Measurements from ENCODE around the gene GLIS1.

The GLIS1 gene

DNA sequence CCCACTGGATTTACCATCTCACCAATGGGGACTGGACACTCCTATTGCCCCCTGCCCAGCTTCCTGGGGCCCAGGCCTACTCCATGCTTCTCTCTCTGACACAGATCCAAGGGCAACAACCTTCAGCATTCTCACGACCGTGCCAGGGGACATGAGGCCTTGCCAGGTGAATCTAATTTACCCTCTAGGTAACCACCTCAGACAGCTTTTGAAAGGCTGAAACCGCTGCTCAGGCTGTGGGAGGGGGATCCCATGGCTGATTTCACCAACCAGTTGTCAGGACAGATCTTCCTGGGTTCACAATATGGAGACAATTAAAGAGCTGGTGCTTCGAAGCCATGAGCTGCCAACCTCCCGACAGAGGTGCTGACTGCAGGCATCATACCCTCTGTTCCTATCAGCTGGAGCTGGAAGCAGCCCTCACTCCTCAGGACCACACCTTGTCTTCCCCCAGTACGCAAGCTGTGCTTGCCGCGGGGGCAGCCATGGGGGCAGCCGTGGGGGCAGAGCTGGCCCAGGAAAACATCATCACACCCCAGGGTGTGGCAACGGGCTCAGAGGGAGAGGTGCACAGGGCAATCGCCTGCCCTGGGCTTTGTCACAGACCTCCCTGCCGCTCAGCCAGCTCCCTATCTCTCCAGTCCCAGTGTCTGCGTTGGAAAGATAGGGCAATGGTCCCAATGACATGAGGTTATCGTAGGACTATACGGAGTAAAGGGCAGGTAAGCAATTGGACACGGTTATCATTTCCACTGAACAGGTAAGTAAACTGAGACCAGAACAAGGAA, 159.5 kb downstream of the GLIS1 start:
- H3K36me3 ChIP-seq (ENCODE audit: control insufficient read depth in 1 of 2, insufficient read depth in 2 of 2, low read depth in 1 of 2, low read length in 2 of 2), result peaks cover 0 to 24% of the 10 kb centered on the region in 2 experiments
- peaks cover 46% of the 10 kb centered on the region for H3K4me1 ChIP-seq (ENCODE audit: control insufficient read depth, insufficient read depth, low read depth, low read length)
- H3K23ac ChIP-seq (ENCODE audit: low read length in 2 of 2), result no peak overlapping the region
- H2BK15ac ChIP-seq (ENCODE audit: low read depth, poor library complexity, severe bottlenecking), result no peak overlapping the region
- no peak overlapping the region for H3K14ac ChIP-seq (ENCODE audit: low read length in 2 of 2)
- H2AFZ ChIP-seq (ENCODE audit: low read depth, low read length), result no peak overlapping the region
- no peak overlapping the region for H3K18ac ChIP-seq (ENCODE audit: low read depth in 1 of 2, low read length in 2 of 2)
- no peak overlapping the region for H2BK120ac ChIP-seq (ENCODE audit: low read depth, low read length)
- H3K9me3 ChIP-seq (ENCODE audit: control insufficient read depth, low read length), result no peaks in the 10 kb centered on the region
- no peak overlapping the region for H3K4me2 ChIP-seq (ENCODE audit: low read length, poor library complexity, severe bottlenecking)
- H3K4ac ChIP-seq (ENCODE audit: low read depth in 1 of 2, low read length in 2 of 2), result no peak overlapping the region
- H2AK5ac ChIP-seq (ENCODE audit: low read length, severe bottlenecking), result no peak overlapping the region
- 85% methylated on average over 16 of the region's 16 CpGs for WGBS
- peaks cover 31% of the 10 kb centered on the region for H3K79me1 ChIP-seq (replicated peaks; ENCODE audit: low read length, poor library complexity, severe bottlenecking)
- no peak overlapping the region for H4K91ac ChIP-seq (ENCODE audit: low read length)
- H2BK12ac ChIP-seq (ENCODE audit: low read length in 2 of 2), result no peak overlapping the region
- no peak overlapping the region for H3K9ac ChIP-seq (ENCODE audit: low read length)
- peaks cover 0 to 57% of the 10 kb centered on the region in 2 experiments for H3K27me3 ChIP-seq (ENCODE audit: control insufficient read depth in 1 of 2, insufficient read depth in 1 of 2, low read length in 2 of 2)
- no peak overlapping the region for H3K4me3 ChIP-seq (ENCODE audit: insufficient read depth in 1 of 2, low read depth in 1 of 2, low read length in 2 of 2)
- H2BK5ac ChIP-seq (ENCODE audit: low read depth, low read length, poor library complexity, severe bottlenecking), result no peak overlapping the region
- H4K8ac ChIP-seq (ENCODE audit: low read length), result no peak overlapping the region
- H3K27ac ChIP-seq (ENCODE audit: low read length, poor library complexity, severe bottlenecking), result no peak overlapping the region
- DNase-seq, result no peak

DNA sequence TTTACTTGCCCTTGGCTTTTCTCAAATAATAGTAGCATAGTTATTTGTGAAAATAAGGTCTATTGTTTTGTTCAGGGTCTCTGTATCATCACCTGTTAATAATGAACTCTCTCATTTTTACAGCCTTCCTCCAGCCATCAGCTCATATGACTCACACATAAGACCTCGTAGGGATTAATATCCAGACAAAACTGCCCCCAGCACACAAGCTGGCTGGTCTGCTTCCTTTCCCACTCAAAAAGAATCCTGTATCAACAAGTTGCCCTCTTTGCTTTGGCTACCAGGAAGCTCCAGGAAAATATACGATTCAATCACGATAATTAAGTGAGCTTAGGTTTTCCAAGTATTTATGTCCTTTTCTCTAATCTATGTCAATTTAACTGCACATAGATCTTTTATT, 160.6 kb downstream of the GLIS1 start:
- peaks cover 31% of the 10 kb centered on the region for H3K79me1 ChIP-seq (replicated peaks; ENCODE audit: low read length, poor library complexity, severe bottlenecking)
- no peak overlapping the region for H2BK12ac ChIP-seq (ENCODE audit: low read length in 2 of 2)
- H2AFZ ChIP-seq (ENCODE audit: low read depth, low read length), result no peak overlapping the region
- no peak overlapping the region for H4K91ac ChIP-seq (ENCODE audit: low read length)
- no peak overlapping the region for H2BK5ac ChIP-seq (ENCODE audit: low read depth, low read length, poor library complexity, severe bottlenecking)
- H3K9ac ChIP-seq (ENCODE audit: low read length), result no peak overlapping the region
- H3K27me3 ChIP-seq (ENCODE audit: control insufficient read depth in 1 of 2, insufficient read depth in 1 of 2, low read length in 2 of 2), result peaks cover 0 to 60% of the 10 kb centered on the region in 2 experiments
- H3K4ac ChIP-seq (ENCODE audit: low read depth in 1 of 2, low read length in 2 of 2), result no peak overlapping the region
- H3K23ac ChIP-seq (ENCODE audit: low read length in 2 of 2), result no peak overlapping the region
- H3K36me3 ChIP-seq (ENCODE audit: control insufficient read depth in 1 of 2, insufficient read depth in 2 of 2, low read depth in 1 of 2, low read length in 2 of 2), result peaks cover 0 to 25% of the 10 kb centered on the region in 2 experiments
- DNase-seq, result no peak
- H3K9me3 ChIP-seq (ENCODE audit: control insufficient read depth, low read length), result no peaks in the 10 kb centered on the region
- H3K14ac ChIP-seq (ENCODE audit: low read length in 2 of 2), result no peak overlapping the region
- no peak overlapping the region for H3K4me3 ChIP-seq (ENCODE audit: insufficient read depth in 1 of 2, low read depth in 1 of 2, low read length in 2 of 2)
- no peak overlapping the region for H2BK120ac ChIP-seq (ENCODE audit: low read depth, low read length)
- H2BK15ac ChIP-seq (ENCODE audit: low read depth, poor library complexity, severe bottlenecking), result no peak overlapping the region
- no peak overlapping the region for H3K4me2 ChIP-seq (ENCODE audit: low read length, poor library complexity, severe bottlenecking)
- no peak overlapping the region for H3K27ac ChIP-seq (ENCODE audit: low read length, poor library complexity, severe bottlenecking)
- H3K18ac ChIP-seq (ENCODE audit: low read depth in 1 of 2, low read length in 2 of 2), result no peak overlapping the region
- H4K8ac ChIP-seq (ENCODE audit: low read length), result no peak overlapping the region
- 35% methylated on average over 1 of the region's 3 CpGs for WGBS
- no peak overlapping the region for H2AK5ac ChIP-seq (ENCODE audit: low read length, severe bottlenecking)
- H3K4me1 ChIP-seq (ENCODE audit: control insufficient read depth, insufficient read depth, low read depth, low read length), result peaks cover 50% of the 10 kb centered on the region

DNA sequence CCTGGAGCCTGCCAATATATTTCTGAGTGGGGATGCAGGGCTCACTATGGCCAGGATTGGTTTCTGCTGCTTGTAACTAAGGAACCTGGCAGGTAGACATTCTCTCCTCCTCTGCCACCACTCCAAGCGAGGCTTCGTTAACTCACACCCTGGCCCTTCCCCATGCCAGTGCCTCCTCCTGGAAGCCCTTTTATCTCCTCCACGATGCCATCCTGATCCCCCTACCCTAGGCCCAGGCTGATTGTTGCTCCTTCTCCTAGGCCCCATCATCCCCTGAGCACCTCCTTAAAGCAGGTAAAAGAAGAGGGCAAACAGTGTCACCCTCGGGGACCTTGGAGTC, 161.2 kb downstream of the GLIS1 start:
- H3K14ac ChIP-seq (ENCODE audit: low read length in 2 of 2), result no peak overlapping the region
- H3K9me3 ChIP-seq (ENCODE audit: control insufficient read depth, low read length), result no peaks in the 10 kb centered on the region
- no peak overlapping the region for H2BK12ac ChIP-seq (ENCODE audit: low read length in 2 of 2)
- no peak overlapping the region for H3K18ac ChIP-seq (ENCODE audit: low read depth in 1 of 2, low read length in 2 of 2)
- 91% methylated on average over 4 of the region's 4 CpGs for WGBS
- H4K91ac ChIP-seq (ENCODE audit: low read length), result no peak overlapping the region
- H3K4ac ChIP-seq (ENCODE audit: low read depth in 1 of 2, low read length in 2 of 2), result no peak overlapping the region
- peaks cover 52% of the 10 kb centered on the region for H3K4me1 ChIP-seq (ENCODE audit: control insufficient read depth, insufficient read depth, low read depth, low read length)
- H4K8ac ChIP-seq (ENCODE audit: low read length), result no peak overlapping the region
- no peak overlapping the region for H3K9ac ChIP-seq (ENCODE audit: low read length)
- H2AFZ ChIP-seq (ENCODE audit: low read depth, low read length), result no peak overlapping the region
- H3K79me1 ChIP-seq (replicated peaks; ENCODE audit: low read length, poor library complexity, severe bottlenecking), result peaks cover 30% of the 10 kb centered on the region
- DNase-seq, result no peak
- no peak overlapping the region for H2BK120ac ChIP-seq (ENCODE audit: low read depth, low read length)
- no peak overlapping the region for H3K27ac ChIP-seq (ENCODE audit: low read length, poor library complexity, severe bottlenecking)
- no peak overlapping the region for H2BK5ac ChIP-seq (ENCODE audit: low read depth, low read length, poor library complexity, severe bottlenecking)
- no peak overlapping the region for H3K23ac ChIP-seq (ENCODE audit: low read length in 2 of 2)
- H3K27me3 ChIP-seq (ENCODE audit: control insufficient read depth in 1 of 2, insufficient read depth in 1 of 2, low read length in 2 of 2), result peaks cover 0 to 56% of the 10 kb centered on the region in 2 experiments
- H3K4me2 ChIP-seq (ENCODE audit: low read length, poor library complexity, severe bottlenecking), result no peak overlapping the region
- H3K4me3 ChIP-seq (ENCODE audit: insufficient read depth in 1 of 2, low read depth in 1 of 2, low read length in 2 of 2), result no peak overlapping the region
- H2BK15ac ChIP-seq (ENCODE audit: low read depth, poor library complexity, severe bottlenecking), result no peak overlapping the region
- peaks cover 0 to 26% of the 10 kb centered on the region in 2 experiments for H3K36me3 ChIP-seq (ENCODE audit: control insufficient read depth in 1 of 2, insufficient read depth in 2 of 2, low read depth in 1 of 2, low read length in 2 of 2)
- peak overlapping the region; percentile 31 for H2AK5ac ChIP-seq (ENCODE audit: low read length, severe bottlenecking)

DNA sequence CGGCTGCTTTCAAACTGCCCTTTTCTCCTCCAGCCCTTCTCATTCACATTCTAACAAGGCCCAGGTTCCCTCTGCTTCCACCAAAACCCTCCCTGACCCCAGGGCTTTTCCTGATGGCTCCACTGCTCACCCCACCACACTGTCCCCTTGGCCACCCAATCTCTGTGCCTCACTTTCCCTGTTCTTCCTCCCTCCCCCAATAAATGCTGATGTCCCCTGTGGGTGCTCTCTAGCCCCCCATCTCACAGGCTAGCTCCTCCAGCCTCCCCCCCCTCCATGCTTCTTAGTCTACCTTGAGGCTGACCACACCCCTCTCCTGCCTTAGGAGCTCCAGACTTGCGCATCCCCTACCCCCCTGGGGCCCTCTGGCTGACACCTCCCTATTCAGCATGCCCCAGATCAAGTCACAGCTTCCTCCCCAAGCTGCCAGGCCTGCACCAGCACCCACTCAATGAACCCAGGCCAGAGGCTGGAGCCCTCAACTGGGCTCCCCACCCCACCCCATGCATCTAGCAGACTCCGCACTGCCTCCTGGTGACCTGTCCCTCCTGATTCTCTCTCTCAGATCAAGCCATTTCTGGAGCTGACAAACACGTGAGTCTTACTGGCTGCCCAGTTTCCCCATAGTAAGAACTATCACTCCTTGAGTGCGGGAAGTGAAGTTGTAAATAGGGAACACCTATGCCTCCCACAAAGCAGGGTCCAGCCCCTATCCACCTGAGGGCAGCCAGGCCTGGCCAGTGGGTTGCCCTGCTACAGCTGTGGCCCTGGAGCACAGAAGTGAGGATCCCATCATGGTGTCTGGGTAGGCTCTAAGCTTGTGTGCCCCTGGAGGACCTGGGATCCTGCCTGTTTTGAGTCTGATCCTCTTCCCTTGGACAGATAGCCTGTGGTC, 161.9 kb downstream of the GLIS1 start:
- Histone ChIP-seq H3K9me3 (ENCODE audit: control insufficient read depth, low read length) (no peaks in the 10 kb centered on the region), H3K4me3 (ENCODE audit: insufficient read depth in 1 of 2, low read depth in 1 of 2, low read length in 2 of 2) (no peak overlapping the region), H3K27ac (ENCODE audit: low read length, poor library complexity, severe bottlenecking) (no peak overlapping the region), H2AK5ac (ENCODE audit: low read length, severe bottlenecking) (peak overlapping the region; percentile 31), H3K79me1 (replicated peaks; ENCODE audit: low read length, poor library complexity, severe bottlenecking) (peaks cover 29% of the 10 kb centered on the region), H3K14ac (ENCODE audit: low read length in 2 of 2) (no peak overlapping the region), H2BK12ac (ENCODE audit: low read length in 2 of 2) (no peak overlapping the region), H4K8ac (ENCODE audit: low read length) (no peak overlapping the region), H3K23ac (ENCODE audit: low read length in 2 of 2) (no peak overlapping the region), H2AFZ (ENCODE audit: low read depth, low read length) (no peak overlapping the region), H3K36me3 (ENCODE audit: control insufficient read depth in 1 of 2, insufficient read depth in 2 of 2, low read depth in 1 of 2, low read length in 2 of 2) (peaks cover 0 to 20% of the 10 kb centered on the region in 2 experiments), H2BK15ac (ENCODE audit: low read depth, poor library complexity, severe bottlenecking) (no peak overlapping the region), H4K91ac (ENCODE audit: low read length) (no peak overlapping the region), H3K18ac (ENCODE audit: low read depth in 1 of 2, low read length in 2 of 2) (no peak overlapping the region), H3K27me3 (ENCODE audit: control insufficient read depth in 1 of 2, insufficient read depth in 1 of 2, low read length in 2 of 2) (peaks cover 0 to 50% of the 10 kb centered on the region in 2 experiments), H2BK120ac (ENCODE audit: low read depth, low read length) (no peak overlapping the region), H2BK5ac (ENCODE audit: low read depth, low read length, poor library complexity, severe bottlenecking) (peak overlapping the region; percentile 25), H3K4me1 (ENCODE audit: control insufficient read depth, insufficient read depth, low read depth, low read length) (peaks cover 52% of the 10 kb centered on the region), H3K4me2 (ENCODE audit: low read length, poor library complexity, severe bottlenecking) (no peak overlapping the region), H3K9ac (ENCODE audit: low read length) (no peak overlapping the region), H3K4ac (ENCODE audit: low read depth in 1 of 2, low read length in 2 of 2) (no peak overlapping the region)
- 91% methylated on average over 5 of the region's 5 CpGs for WGBS
- no peak for DNase-seq
